Kidney epithelial cell (primary cell): ENCODE data around the gene SPN. TPM values are rescaled to one million over a fixed set of nuclear protein-coding genes. Genes with fewer than 3 reads are reported as not detected.
"Not testable (repeated sequence)": the region's sequence is repeated elsewhere in the genome, so short reads cannot be mapped to it uniquely, and the experiment has no call there.

Experiments
- DNase-seq: peaks from one replicate; pipeline ENCODE4 v3.0.0-alpha.2; 2010; ENCODE audit warnings: low read depth
- H3K27me3 ChIP-seq: 2 replicates; pipeline ENCODE4 v1.6.0; 2011; ENCODE audit warnings: low read length; ENCODE audit not compliant: control insufficient read depth, insufficient read depth
- H3K36me3 ChIP-seq: 2 replicates; pipeline ENCODE4 v1.5.1; 2011; ENCODE audit warnings: low read length; ENCODE audit not compliant: control insufficient read depth, insufficient read depth
- H3K4me3 ChIP-seq: 2 replicates; pipeline ENCODE4 v1.5.1; 2011; ENCODE audit warnings: low read depth, mild to moderate bottlenecking, control low read depth, low read length
- CTCF ChIP-seq: IDR thresholded peaks from 2 replicates; pipeline ENCODE4 v1.5.1; 2011; ENCODE audit warnings: mild to moderate bottlenecking, moderate library complexity, low read length, control low read depth, inconsistent platforms; ENCODE audit not compliant: insufficient read depth, poor library complexity, severe bottlenecking
- total RNA-seq: library from RNA; depleted of rRNA; stranded (reverse); fragments of >200 nt; gene quantifications from 2 replicates; pipeline ENCODE4 v1.2.3, GENCODE V29; 2015

Gene SPN
- total RNA-seq, 1 donor from 2014 or later = 1.0 TPM

GRCh38 chr16:29653471-29653870 lies 9.6 kb upstream of the SPN start:
- Histone ChIP-seq H3K27me3 (no peaks in the 10 kb centered on the region), H3K4me3 (no peak overlapping the region), H3K36me3 (no peaks in the 10 kb centered on the region)
- TF ChIP-seq CTCF = no peak
- DNase-seq = no peak

- DNase-seq, H3K36me3 ChIP-seq, H3K4me3 ChIP-seq, H3K27me3 ChIP-seq: not testable (repeated sequence)
Observed at GRCh38 chr16:29653890-29654289, 9.2 kb upstream of the SPN start.

- Histone ChIP-seq H3K4me3 (no peak overlapping the region), H3K36me3 (no peaks in the 10 kb centered on the region), H3K27me3 (no peaks in the 10 kb centered on the region)
- no peak for DNase-seq
- TF ChIP-seq CTCF = no peak
Observed at GRCh38 chr16:29656688-29657523, 6.1 kb upstream of the SPN start.

- no peak for DNase-seq
- no peak for TF ChIP-seq CTCF
- no peaks in the 10 kb centered on the region for H3K36me3 ChIP-seq
Observed at GRCh38 chr16:29658705-29659104, 4.3 kb upstream of the SPN start.

GRCh38 chr16:29662000-29662728 lies 883 bp upstream of the SPN start:
- H3K27me3 ChIP-seq = no peaks in the 10 kb centered on the region
- H3K36me3 ChIP-seq = no peaks in the 10 kb centered on the region
- DNase-seq = no peak
- no peak for TF ChIP-seq CTCF
- H3K4me3 ChIP-seq = no peak overlapping the region

More at GRCh38 chr16:29658705-29659104, 4.3 kb upstream of the SPN start:
- Histone ChIP-seq H3K4me3 (no peak overlapping the region), H3K27me3 (no peaks in the 10 kb centered on the region)

GRCh38 chr16:29662729-29663015 lies 375 bp upstream of the SPN start:
- DNase-seq = no peak
- H3K4me3 ChIP-seq = no peak overlapping the region
- no peaks in the 10 kb centered on the region for H3K36me3 ChIP-seq
- no peaks in the 10 kb centered on the region for H3K27me3 ChIP-seq
- TF ChIP-seq CTCF = no peak
